Left lung (tissue), 10 donors: ENCODE measurements around the gene C15orf39. TPM values are rescaled to one million over a fixed set of nuclear protein-coding genes. Genes with fewer than 3 reads are reported as not detected.
"Not testable (repeated sequence)": the region's sequence is repeated elsewhere in the genome, so short reads cannot be mapped to it uniquely, and the experiment has no call there.

Experiments used
- ATAC-seq: fragments of 200-7000 bp; cut with Tn5 transposase; one replicate; pipeline ENCODE4 v1.9.1; 2020; ENCODE audit warnings: moderate library complexity
- DNase-seq, 4 donors: peaks; one replicate each; pipeline ENCODE4 v3.0.0-alpha.2; 2013 to 2020
- H3K27ac ChIP-seq, 2 donors: fragments of 200-600 bp; sonication (generic) in 1 of 2; one replicate each; pipeline versions ENCODE4 v1.5.0 to v1.8.0; 2020 to 2021
- H3K27me3 ChIP-seq, 2 donors: fragments of 200-600 bp; sonication (generic) in 1 of 2; one replicate each; pipeline versions ENCODE4 v1.5.0 to v1.8.0; 2020 to 2021
- H3K36me3 ChIP-seq, 2 donors: fragments of 200-600 bp; sonication (generic) in 1 of 2; one replicate each; pipeline versions ENCODE4 v1.5.0 to v1.8.0; 2020 to 2021
- H3K4me1 ChIP-seq, 2 donors: fragments of 200-600 bp; one replicate each; pipeline ENCODE4 v1.8.0; 2021
- H3K4me3 ChIP-seq, 2 donors: fragments of 200-600 bp; sonication (generic) in 1 of 2; one replicate each; pipeline versions ENCODE4 v1.5.0 to v1.8.0; 2020 to 2021; ENCODE audit warnings: mild to moderate bottlenecking in 1 of 2
- H3K9me3 ChIP-seq, 2 donors: fragments of 200-600 bp; sonication (generic) in 1 of 2; one replicate each; pipeline versions ENCODE4 v1.5.0 to v1.8.0; 2020 to 2021
- intact Hi-C, 2 donors: fragments of 100-400 bp; cut with DNase I; formaldehyde crosslinking; loops; one replicate each; pipeline versions ENCODE4 v1.11.2 to v1.14.2; 2022
- polyA plus RNA-seq, 6 donors: library from polyadenylated mRNA; unstranded; fragments of 120-200 nt; gene quantifications; one replicate each; pipeline ENCODE4 v1.2.1, GENCODE V29; 2013; ENCODE audit not compliant: insufficient read length in 6 of 6
- total RNA-seq, 2 donors: library from RNA; stranded (reverse); fragmentation: NEBNext Ultra II Directional; extraction: Animal tissue kit (Norgen Biotek cat#: 25700); gene quantifications; one replicate each; pipeline ENCODE4 v1.2.1, GENCODE V29; 2021
- TF ChIP-seq, protein P1 (sequence below), 2 donors: fragments of 200-600 bp; sonication (generic) in 1 of 2; IDR thresholded peaks; one replicate each; pipeline versions ENCODE4 v1.5.0 to v1.8.0; 2021; ENCODE audit warnings: antibody characterized with exemption in 2 of 2
- donor health status: DM: no; HTN: yes; CAD: no.
- donor health status: DM: no; HTN: no; CAD: no.

C15orf39 gene
- total and polyA plus RNA-seq, 8 donors, result 7.8 to 35.7 (median 13.9) TPM

DNA sequence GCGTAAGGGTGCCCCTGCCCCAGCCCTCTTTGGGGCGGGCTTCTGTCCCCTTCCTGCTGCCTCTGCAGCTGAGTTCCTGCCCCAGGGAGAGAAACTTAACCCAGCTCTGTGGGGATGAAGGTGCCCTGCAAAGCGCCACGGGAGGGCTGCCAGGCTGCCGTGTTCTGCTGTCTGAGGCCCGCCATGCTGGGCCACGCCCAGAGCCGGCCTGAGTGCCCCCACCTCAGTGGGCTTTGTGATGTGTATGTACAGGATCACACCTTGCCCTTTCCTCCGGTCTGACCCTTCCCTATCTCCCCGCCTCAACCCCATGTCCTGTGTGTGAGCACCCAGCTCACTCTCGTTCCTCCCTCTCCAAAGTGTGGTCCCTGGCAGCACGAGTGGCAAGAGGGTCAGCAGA is 22.6 kb downstream of the C15orf39 start:
- ATAC-seq (no peak), DNase-seq (no peak)
- no peak overlapping the region for H3K27ac ChIP-seq
- no peaks in the 10 kb centered on the region for H3K4me1 ChIP-seq
- intact Hi-C loops, result no loop called here
- H3K9me3 ChIP-seq, result no peaks in the 10 kb centered on the region
- TF ChIP-seq, protein P1, sequence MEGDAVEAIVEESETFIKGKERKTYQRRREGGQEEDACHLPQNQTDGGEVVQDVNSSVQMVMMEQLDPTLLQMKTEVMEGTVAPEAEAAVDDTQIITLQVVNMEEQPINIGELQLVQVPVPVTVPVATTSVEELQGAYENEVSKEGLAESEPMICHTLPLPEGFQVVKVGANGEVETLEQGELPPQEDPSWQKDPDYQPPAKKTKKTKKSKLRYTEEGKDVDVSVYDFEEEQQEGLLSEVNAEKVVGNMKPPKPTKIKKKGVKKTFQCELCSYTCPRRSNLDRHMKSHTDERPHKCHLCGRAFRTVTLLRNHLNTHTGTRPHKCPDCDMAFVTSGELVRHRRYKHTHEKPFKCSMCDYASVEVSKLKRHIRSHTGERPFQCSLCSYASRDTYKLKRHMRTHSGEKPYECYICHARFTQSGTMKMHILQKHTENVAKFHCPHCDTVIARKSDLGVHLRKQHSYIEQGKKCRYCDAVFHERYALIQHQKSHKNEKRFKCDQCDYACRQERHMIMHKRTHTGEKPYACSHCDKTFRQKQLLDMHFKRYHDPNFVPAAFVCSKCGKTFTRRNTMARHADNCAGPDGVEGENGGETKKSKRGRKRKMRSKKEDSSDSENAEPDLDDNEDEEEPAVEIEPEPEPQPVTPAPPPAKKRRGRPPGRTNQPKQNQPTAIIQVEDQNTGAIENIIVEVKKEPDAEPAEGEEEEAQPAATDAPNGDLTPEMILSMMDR (IDR thresholded peaks at IDR 0.05), result no peak
- no peaks in the 10 kb centered on the region for H3K36me3 ChIP-seq
- no peaks in the 10 kb centered on the region for H3K27me3 ChIP-seq
- no peak overlapping the region for H3K4me3 ChIP-seq

DNA sequence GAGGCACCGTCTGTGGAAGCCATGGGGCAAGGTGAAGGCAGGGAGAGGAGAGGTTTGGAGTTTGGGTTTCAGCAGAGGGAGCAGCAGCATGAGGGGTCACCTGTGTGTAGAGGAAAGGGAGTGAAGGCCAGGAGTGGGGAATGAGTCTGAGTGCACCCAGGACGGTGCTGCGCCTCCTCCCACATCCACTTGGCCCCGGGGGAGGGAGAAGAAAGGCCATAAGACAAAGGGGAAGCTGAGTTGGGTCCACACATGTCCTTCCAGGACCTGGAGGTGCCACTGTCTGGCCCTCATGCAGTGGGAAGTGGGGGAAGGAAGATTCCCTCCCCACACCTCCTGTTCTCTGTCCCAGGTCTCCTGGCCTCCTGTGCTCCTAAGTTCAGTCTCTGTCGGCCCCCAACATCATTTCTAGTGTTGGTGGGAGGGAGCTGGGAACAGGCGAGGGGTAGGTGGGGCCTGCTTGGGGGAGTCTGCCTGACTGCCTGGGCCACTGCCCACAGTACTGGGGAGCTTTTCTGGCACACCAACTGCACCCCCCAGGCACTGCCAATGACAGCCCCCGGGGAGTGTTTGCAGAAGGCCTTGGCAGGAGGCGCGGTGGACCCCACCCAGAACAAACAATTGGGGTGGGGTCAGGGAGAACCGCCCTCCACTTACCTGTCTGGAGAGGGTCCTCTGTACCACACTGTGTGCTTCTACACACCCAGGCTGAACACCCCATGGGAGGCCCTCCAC is 23.6 kb downstream of the C15orf39 start:
- peak in 1 of 4 donors; percentile 16 for DNase-seq
- H3K9me3 ChIP-seq, H3K4me3 ChIP-seq, H3K36me3 ChIP-seq, H3K4me1 ChIP-seq, H3K27me3 ChIP-seq, intact Hi-C loops, H3K27ac ChIP-seq: not testable (repeated sequence)
- peak; percentile 52 for ATAC-seq

DNA sequence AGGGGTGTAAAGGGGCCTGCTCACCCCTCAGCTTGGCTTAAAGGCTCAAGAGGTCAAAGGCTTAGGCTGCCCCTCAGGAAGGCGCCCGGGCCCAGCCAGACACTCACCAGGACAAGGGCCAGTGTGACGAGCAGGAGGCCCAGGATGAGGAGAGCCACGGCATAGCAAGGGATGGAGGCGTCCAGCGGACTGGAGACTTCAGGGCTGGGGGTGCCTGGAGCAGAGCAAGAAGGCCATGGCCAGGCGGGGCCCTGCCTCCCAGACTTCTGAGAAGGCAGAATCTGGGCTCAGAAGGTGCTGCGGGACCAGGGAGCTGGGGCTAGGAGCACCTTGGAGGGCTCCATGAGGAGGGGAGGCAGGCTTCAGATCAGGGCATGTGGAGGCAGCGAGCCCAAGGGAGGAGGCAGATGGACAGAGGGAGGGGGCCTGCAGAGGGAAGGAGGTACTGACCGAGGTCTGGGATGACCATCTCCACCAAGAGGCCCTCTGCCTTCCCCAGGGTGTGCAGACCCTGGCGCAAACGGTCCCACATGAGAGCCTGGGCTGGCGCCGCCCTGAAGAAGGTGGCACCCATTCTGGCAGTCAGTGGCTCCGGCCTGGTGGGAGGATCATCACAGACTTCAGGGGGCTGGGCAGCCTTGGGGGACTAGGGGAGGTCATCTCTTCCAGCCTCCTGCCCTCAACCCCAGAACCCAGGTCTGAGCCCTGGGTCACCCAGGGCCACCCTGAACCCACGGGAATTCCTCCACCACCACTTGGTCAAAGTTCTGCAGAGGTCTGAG is 24.5 kb downstream of the C15orf39 start:
- Histone ChIP-seq H3K36me3 (no peaks in the 10 kb centered on the region), H3K27ac (no peak overlapping the region), H3K9me3 (no peaks in the 10 kb centered on the region), H3K4me3 (no peak overlapping the region), H3K4me1 (no peaks in the 10 kb centered on the region), H3K27me3 (no peaks in the 10 kb centered on the region)
- intact Hi-C loops, result no loop called here
- TF ChIP-seq, protein P1 (IDR thresholded peaks at IDR 0.05), result no peak
- no peak for ATAC-seq
- DNase-seq, result peak in 1 of 4 donors; percentile 69

DNA sequence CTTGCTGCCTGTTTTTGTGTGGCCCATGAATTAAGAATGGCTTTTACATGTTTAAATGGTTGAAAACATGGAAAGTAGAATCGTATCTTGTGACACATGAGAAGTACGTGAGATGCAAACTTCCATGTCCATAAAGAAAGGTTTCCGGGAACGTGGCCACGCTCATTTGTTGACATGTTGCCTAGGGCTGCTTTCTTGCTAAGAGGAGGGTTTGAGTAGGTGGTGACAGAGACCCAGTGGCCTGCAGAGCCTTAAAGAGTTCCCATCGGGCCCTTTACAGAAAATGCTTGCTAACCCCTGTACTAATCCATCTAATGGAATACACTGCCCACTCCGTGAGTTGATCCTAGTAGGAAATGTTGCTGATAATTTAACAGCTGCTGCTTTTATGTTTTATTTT is 25.4 kb downstream of the C15orf39 start:
- H3K9me3 ChIP-seq, result not testable (repeated sequence)

DNA sequence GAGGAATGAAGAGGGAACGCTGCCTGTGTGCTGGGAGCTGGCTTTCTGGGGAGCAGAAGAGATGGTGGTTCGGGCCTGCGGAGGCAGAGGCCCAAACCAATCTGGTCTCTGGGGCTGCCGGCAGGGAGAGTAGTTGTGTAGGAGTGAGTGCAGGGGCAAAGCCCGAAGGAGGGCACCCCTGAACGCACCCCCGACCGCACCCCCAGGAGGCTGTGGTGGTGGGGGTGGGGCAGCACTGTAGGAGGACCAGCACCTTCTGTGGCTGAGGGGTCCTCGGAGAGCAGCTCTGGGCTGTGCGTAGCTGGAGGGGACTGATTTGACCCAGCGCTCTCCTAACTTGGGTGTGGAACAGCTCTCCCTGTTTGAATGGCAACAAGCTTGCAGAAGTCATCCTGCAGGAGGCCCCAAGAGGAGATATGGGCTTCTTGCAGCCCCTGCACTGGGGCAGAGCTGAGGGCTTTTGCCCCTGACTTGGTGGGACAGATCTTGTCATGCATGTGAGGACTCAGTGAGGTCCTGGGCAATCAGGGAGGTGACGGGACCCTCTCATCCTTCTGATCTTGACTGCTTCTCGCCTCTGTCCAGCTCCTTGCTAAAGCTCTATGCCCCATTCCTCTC is 26.1 kb downstream of the C15orf39 start:
- ATAC-seq, result no peak
- DNase-seq, result peak in 1 of 4 donors; percentile 51
- no peaks in the 10 kb centered on the region for H3K9me3 ChIP-seq
- H3K4me1 ChIP-seq, result no peaks in the 10 kb centered on the region
- H3K36me3 ChIP-seq, result no peaks in the 10 kb centered on the region
- no peak overlapping the region for H3K27ac ChIP-seq
- H3K4me3 ChIP-seq, result no peak overlapping the region
- intact Hi-C loops, result no loop called here
- H3K27me3 ChIP-seq, result no peaks in the 10 kb centered on the region
- TF ChIP-seq, protein P1 (IDR thresholded peaks at IDR 0.05), result no peak

More for the DNA sequence above, 25.4 kb downstream of the C15orf39 start:
- H3K27ac ChIP-seq, intact Hi-C loops, H3K36me3 ChIP-seq, H3K4me1 ChIP-seq, H3K4me3 ChIP-seq, H3K27me3 ChIP-seq, ATAC-seq: not testable (repeated sequence)
- peak in 2 of 4 donors; percentile 7 to 26 for DNase-seq

DNA sequence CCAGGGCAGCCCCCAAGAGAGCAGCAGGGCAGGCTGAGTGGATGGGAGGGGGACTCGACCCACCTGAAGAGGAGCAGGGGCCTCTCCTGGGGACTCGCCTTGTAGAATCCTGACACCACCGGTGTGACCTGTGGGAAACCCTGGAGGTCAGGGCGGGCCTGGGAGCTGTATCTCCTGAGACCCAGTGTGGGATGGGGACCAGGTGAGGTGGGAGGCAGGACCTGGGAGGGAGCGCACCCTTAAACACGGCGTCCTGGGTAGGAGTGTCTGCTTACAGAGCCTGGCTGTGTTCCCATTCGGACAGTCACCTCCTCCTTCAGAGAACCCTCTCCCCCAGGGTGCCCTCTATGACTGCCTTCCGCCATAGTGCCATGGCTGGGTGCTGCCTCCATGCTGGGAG is 27.1 kb downstream of the C15orf39 start:
- H3K9me3 ChIP-seq, result no peaks in the 10 kb centered on the region
- no peak for ATAC-seq

More for the DNA sequence above, 27.1 kb downstream of the C15orf39 start:
- DNase-seq, result peak in 1 of 4 donors; percentile 50
- Histone ChIP-seq H3K4me3 (no peak overlapping the region), H3K27me3 (peaks cover 0 to 5% of the 10 kb centered on the region in 2 donors), H3K27ac (no peak overlapping the region), H3K36me3 (no peaks in the 10 kb centered on the region), H3K4me1 (no peaks in the 10 kb centered on the region)
- TF ChIP-seq, protein P1 (IDR thresholded peaks at IDR 0.05), result no peak
- intact Hi-C loops, result no loop called here
